Activated CD8-positive, alpha-beta memory T cell treated with anti-CD3 and anti-CD28 coated beads, Interleukin-2, amount 10 ng/mL, durations not matched to agents 7 days and 5 days (primary cell): ENCODE data around the gene NCKAP5L. TPM values are rescaled to one million over a fixed set of nuclear protein-coding genes. Genes with fewer than 3 reads are reported as not detected.

Experiments
- ATAC-seq: fragments of 150-1000 bp; cut with Tn5 transposase; one replicate; pipeline ENCODE4 v1.10.0; 2021; ENCODE audit warnings: moderate library complexity
- CTCF ChIA-PET: fragments of 350-600 bp; sonication (Branson Sonifier 250); formaldehyde crosslinking; loops from one replicate; lab custom pipeline; 2021; ENCODE audit warnings: antibody characterized with exemption; lab: Charles Lee
- DNase-seq: peaks from one replicate; pipeline ENCODE4 v3.0.0-alpha.2; 2020
- H3K27ac Mint-ChIP-seq: one replicate; pipeline ENCODE4 v1.8.0; 2021; ENCODE audit warnings: mild to moderate bottlenecking, mixed read lengths
- H3K27me3 Mint-ChIP-seq: one replicate; pipeline ENCODE4 v1.8.0; 2021; ENCODE audit warnings: mixed read lengths
- H3K36me3 Mint-ChIP-seq: one replicate; pipeline ENCODE4 v1.8.0; 2021; ENCODE audit warnings: mild to moderate bottlenecking, mixed read lengths
- H3K4me1 Mint-ChIP-seq: one replicate; pipeline ENCODE4 v1.8.0; 2021; ENCODE audit warnings: mixed read lengths
- H3K4me3 Mint-ChIP-seq: one replicate; pipeline ENCODE4 v1.8.0; 2021; ENCODE audit warnings: mild to moderate bottlenecking, moderate library complexity, mixed read lengths
- H3K9me3 Mint-ChIP-seq: one replicate; pipeline ENCODE4 v1.8.0; 2022; ENCODE audit warnings: low read depth, mixed read lengths
- total RNA-seq, 2 experiments: library from RNA; stranded (reverse); gene quantifications; one replicate each; pipeline ENCODE4 v1.2.3, GENCODE V29; 2021

The NCKAP5L gene
- total RNA-seq, 2 experiments from 2014 or later, result 1.1 to 1.4 TPM

- CTCF ChIA-PET, result interaction anchor here (1.1 to 1.6 kb wide), 3 partner anchors 10 to 167 kb away, joined by 3 to 4 read pairs (median 4); no protein-coding TSS in a partner anchor
- Mint-ChIP-seq H3K27ac (no peak overlapping the region), H3K4me1 (no peaks in the 10 kb centered on the region), H3K9me3 (no peaks in the 10 kb centered on the region), H3K36me3 (no peaks in the 10 kb centered on the region), H3K27me3 (no peaks in the 10 kb centered on the region), H3K4me3 (no peak overlapping the region)
- DNase-seq (no peak), ATAC-seq (no peak)
These were observed 27.6 kb downstream of the NCKAP5L start for GRCh38 chr12:49800421-49801140.

GRCh38 chr12:49798934-49799333 lies 29.3 kb downstream of the NCKAP5L start:
- Mint-ChIP-seq H3K36me3 (no peaks in the 10 kb centered on the region), H3K4me1 (no peaks in the 10 kb centered on the region), H3K4me3 (no peak overlapping the region), H3K9me3 (no peaks in the 10 kb centered on the region), H3K27ac (no peak overlapping the region), H3K27me3 (no peaks in the 10 kb centered on the region)
- ATAC-seq (no peak), DNase-seq (no peak)
- CTCF ChIA-PET, result interaction anchor here (0.9 to 1.2 kb wide), 2 partner anchors 22 to 168 kb away, joined by 3 to 5 read pairs; no protein-coding TSS in a partner anchor

DNA sequence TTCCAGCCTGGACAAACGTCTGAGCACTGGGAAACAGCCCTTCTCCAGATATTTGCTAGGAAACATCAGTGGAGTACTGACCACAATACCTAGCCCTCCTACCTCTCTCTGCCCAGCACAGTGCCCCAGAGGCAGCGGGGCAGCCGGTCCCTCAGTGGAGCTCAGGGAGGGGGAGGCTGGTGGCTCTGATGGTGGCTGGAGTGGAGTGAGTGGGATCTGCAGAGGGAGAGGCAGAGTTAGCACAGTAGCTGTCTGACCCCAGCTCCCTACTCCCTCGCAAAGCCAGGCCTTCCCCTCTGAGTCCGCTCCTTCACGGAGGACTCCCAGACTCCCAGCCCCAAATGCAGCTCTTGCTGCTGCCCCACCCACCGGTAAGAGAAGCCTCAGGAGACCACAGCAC lies 30.0 kb downstream of the NCKAP5L start:
- Mint-ChIP-seq H3K4me3 (no peak overlapping the region), H3K27ac (no peak overlapping the region), H3K36me3 (no peaks in the 10 kb centered on the region), H3K4me1 (no peaks in the 10 kb centered on the region), H3K27me3 (no peaks in the 10 kb centered on the region), H3K9me3 (no peaks in the 10 kb centered on the region)
- CTCF ChIA-PET, result interaction anchor here (0.9 to 1.2 kb wide), 2 partner anchors 21 to 168 kb away, joined by 3 to 5 read pairs; no protein-coding TSS in a partner anchor
- ATAC-seq, result no peak
- DNase-seq, result no peak

DNA sequence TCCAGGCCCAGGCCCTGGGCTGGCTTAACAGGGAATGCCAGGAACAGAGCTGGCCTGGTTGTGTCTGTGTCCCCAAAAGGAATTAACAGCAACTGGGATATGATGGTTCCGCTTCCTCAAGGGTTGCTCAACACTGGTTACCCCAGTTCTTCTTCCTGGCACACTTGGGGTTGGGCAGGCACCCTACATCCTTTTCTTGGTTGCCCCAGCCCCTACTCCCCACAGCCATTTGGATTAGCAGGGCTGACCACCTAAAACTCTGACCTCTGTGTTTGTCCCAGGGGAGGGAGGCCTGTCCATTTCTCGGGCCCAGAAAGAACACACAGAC lies 30.8 kb downstream of the NCKAP5L start:
- H3K27me3 Mint-ChIP-seq, result no peaks in the 10 kb centered on the region
- H3K4me3 Mint-ChIP-seq, result no peak overlapping the region
- H3K9me3 Mint-ChIP-seq, result no peaks in the 10 kb centered on the region
- no peaks in the 10 kb centered on the region for H3K4me1 Mint-ChIP-seq
- DNase-seq, result no peak
- no peak for ATAC-seq
- CTCF ChIA-PET, result no interaction called here
- no peaks in the 10 kb centered on the region for H3K36me3 Mint-ChIP-seq
- no peak overlapping the region for H3K27ac Mint-ChIP-seq

GRCh38 chr12:49796606-49797448 lies 31.4 kb downstream of the NCKAP5L start:
- no peaks in the 10 kb centered on the region for H3K27me3 Mint-ChIP-seq
- H3K9me3 Mint-ChIP-seq, result no peaks in the 10 kb centered on the region
- no peak for ATAC-seq
- H3K27ac Mint-ChIP-seq, result no peak overlapping the region
- CTCF ChIA-PET, result interaction anchor here (0.9 kb wide), 1 partner anchor 149 kb away, joined by 3 read pairs; no protein-coding TSS in a partner anchor
- no peak for DNase-seq
- H3K4me1 Mint-ChIP-seq, result no peaks in the 10 kb centered on the region
- no peak overlapping the region for H3K4me3 Mint-ChIP-seq
- H3K36me3 Mint-ChIP-seq, result no peaks in the 10 kb centered on the region

GRCh38 chr12:49796155-49796554 lies 32.1 kb downstream of the NCKAP5L start:
- H3K36me3 Mint-ChIP-seq, result no peaks in the 10 kb centered on the region
- CTCF ChIA-PET, result interaction anchor here (0.9 kb wide), 1 partner anchor 150 kb away, joined by 3 read pairs; no protein-coding TSS in a partner anchor
- DNase-seq (no peak), ATAC-seq (no peak)
- no peaks in the 10 kb centered on the region for H3K4me1 Mint-ChIP-seq
- no peak overlapping the region for H3K4me3 Mint-ChIP-seq
- no peaks in the 10 kb centered on the region for H3K27me3 Mint-ChIP-seq
- H3K9me3 Mint-ChIP-seq, result no peaks in the 10 kb centered on the region
- no peak overlapping the region for H3K27ac Mint-ChIP-seq

DNA sequence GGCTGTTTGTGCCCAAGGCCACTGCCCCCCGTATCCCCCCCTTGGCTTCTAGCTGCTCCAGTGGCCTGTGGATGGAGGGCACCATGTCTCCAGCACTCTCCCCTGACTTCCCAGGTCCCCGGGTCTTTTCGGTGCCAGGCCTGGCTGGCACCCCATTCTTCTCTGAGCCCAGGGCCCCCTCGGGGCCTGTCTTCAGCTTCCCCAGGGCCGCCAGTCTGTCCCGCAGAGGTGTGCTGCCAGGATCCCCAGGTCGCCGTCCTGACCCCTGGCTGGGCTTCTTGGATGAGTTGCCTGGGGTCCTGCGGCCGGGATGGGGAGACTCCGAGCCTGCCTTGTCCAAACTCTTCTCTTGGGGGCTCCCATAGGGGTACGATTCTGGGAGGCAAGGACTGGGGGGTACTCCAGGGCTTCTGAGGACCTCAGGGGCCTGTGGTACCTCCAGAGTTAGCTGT lies 32.5 kb downstream of the NCKAP5L start:
- Mint-ChIP-seq H3K4me1 (no peaks in the 10 kb centered on the region), H3K4me3 (no peak overlapping the region), H3K27ac (no peak overlapping the region), H3K27me3 (no peaks in the 10 kb centered on the region), H3K36me3 (no peaks in the 10 kb centered on the region), H3K9me3 (no peaks in the 10 kb centered on the region)
- CTCF ChIA-PET, result interaction anchor here (1.8 kb wide), 1 partner anchor 18 kb away, joined by 5 read pairs; no protein-coding TSS in a partner anchor
- ATAC-seq (no peak), DNase-seq (no peak)

GRCh38 chr12:49794811-49795653 lies 33.2 kb downstream of the NCKAP5L start:
- DNase-seq (no peak), ATAC-seq (no peak)
- Mint-ChIP-seq H3K27ac (no peak overlapping the region), H3K9me3 (no peaks in the 10 kb centered on the region), H3K4me3 (no peak overlapping the region), H3K4me1 (no peaks in the 10 kb centered on the region), H3K36me3 (no peaks in the 10 kb centered on the region), H3K27me3 (no peaks in the 10 kb centered on the region)
- CTCF ChIA-PET, result interaction anchor here (1.8 kb wide), 1 partner anchor 18 kb away, joined by 5 read pairs; no protein-coding TSS in a partner anchor

GRCh38 chr12:49794021-49794420 lies 34.2 kb downstream of the NCKAP5L start:
- no peak for DNase-seq
- Mint-ChIP-seq H3K9me3 (no peaks in the 10 kb centered on the region), H3K36me3 (no peaks in the 10 kb centered on the region), H3K27ac (no peak overlapping the region), H3K4me1 (no peaks in the 10 kb centered on the region), H3K4me3 (no peak overlapping the region), H3K27me3 (no peaks in the 10 kb centered on the region)
- no peak for ATAC-seq
- CTCF ChIA-PET, result interaction anchor here (0.6 to 1.8 kb wide), 2 partner anchors 17 to 53 kb away, joined by 4 to 5 read pairs; partner anchors contain the start of gene TMBIM6

GRCh38 chr12:49793620-49794019 lies 34.6 kb downstream of the NCKAP5L start:
- Mint-ChIP-seq H3K4me1 (no peaks in the 10 kb centered on the region), H3K27ac (no peak overlapping the region), H3K36me3 (no peaks in the 10 kb centered on the region), H3K9me3 (no peaks in the 10 kb centered on the region), H3K4me3 (no peak overlapping the region), H3K27me3 (no peaks in the 10 kb centered on the region)
- CTCF ChIA-PET, result no interaction called here
- ATAC-seq (no peak), DNase-seq (no peak)

- no peaks in the 10 kb centered on the region for H3K27me3 Mint-ChIP-seq
- DNase-seq (no peak), ATAC-seq (no peak)
- no peaks in the 10 kb centered on the region for H3K36me3 Mint-ChIP-seq
- H3K4me1 Mint-ChIP-seq, result no peaks in the 10 kb centered on the region
- CTCF ChIA-PET, result interaction anchor here (1.8 kb wide), 1 partner anchor 15 kb away, joined by 4 read pairs; no protein-coding TSS in a partner anchor
- H3K9me3 Mint-ChIP-seq, result no peaks in the 10 kb centered on the region
- no peak overlapping the region for H3K4me3 Mint-ChIP-seq
- no peak overlapping the region for H3K27ac Mint-ChIP-seq
These were observed 35.1 kb downstream of the NCKAP5L start for GRCh38 chr12:49792976-49793580.

DNA sequence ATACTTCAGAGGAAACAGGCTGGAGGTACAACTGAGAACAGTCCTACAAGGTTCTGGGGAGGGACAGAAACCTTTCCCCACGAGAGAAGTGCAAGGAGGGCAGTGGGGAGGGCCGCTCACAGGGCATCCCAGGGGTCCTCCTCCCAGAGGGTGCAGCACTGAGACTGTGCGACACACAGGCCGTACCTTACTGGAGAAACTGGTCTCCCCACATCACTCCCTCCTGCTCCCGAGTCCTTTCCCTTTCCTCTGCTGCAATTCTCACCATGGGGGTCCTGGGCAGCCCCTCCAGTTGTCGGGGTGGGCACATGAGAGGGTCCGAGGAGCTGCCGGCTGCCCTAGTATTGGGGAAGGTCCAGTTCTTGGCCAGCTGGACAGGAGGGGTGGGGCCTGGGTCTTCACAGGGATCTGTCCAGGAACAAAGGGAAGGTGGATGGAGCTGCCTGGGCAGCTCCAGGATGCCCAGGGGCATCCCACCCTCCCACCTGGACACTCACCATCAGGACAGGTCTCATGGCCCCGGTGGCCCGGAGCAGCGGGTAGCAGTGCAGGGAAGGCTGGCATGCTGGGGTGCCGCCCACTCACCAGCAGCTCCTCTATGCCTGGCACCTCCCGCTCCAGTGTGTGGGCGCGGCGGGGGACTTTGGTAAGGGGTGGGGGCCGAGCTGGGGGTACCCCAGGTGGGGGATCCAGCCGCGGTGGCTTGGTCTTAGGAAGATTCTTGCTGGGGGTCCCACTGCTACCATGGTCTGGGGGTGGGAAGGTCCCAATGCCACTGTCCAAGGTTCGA lies 35.8 kb downstream of the NCKAP5L start:
- no peak for ATAC-seq
- no peak for DNase-seq
- no peaks in the 10 kb centered on the region for H3K27me3 Mint-ChIP-seq
- H3K9me3 Mint-ChIP-seq, result no peaks in the 10 kb centered on the region
- no peaks in the 10 kb centered on the region for H3K36me3 Mint-ChIP-seq
- no peak overlapping the region for H3K4me3 Mint-ChIP-seq
- H3K27ac Mint-ChIP-seq, result no peak overlapping the region
- no peaks in the 10 kb centered on the region for H3K4me1 Mint-ChIP-seq
- CTCF ChIA-PET, result interaction anchor here (1.8 kb wide), 1 partner anchor 14 kb away, joined by 4 read pairs; no protein-coding TSS in a partner anchor
